H1 (cell line): ENCODE data around the gene RRN3.

Experiments
- CEBPB ChIP-seq: IDR thresholded peaks from 2 replicates; pipeline ENCODE4 v1.6.1; 2012; ENCODE audit warnings: low read depth, low read length
- EGR1 ChIP-seq: IDR thresholded peaks from 2 replicates; pipeline ENCODE4 v1.6.1; 2011; ENCODE audit warnings: low read depth, low read length, borderline replicate concordance
- EP300 ChIP-seq, 2 experiments: IDR thresholded peaks; 1 replicate in 1 of 2; 2 replicates in 1 of 2; pipeline ENCODE4 v1.6.1; 2011 to 2012; ENCODE audit warnings: low read depth in 2 of 2, low read length in 2 of 2, mild to moderate bottlenecking in 2 of 2, borderline replicate concordance in 1 of 2, inconsistent platforms in 1 of 2, moderate library complexity in 1 of 2
- MAFK ChIP-seq: IDR thresholded peaks from 2 replicates; pipeline ENCODE4 v1.6.1; 2012; ENCODE audit warnings: low read depth, mild to moderate bottlenecking, improper control_type of control experiment, low read length
- TAF1 ChIP-seq: IDR thresholded peaks from 2 replicates; pipeline ENCODE4 v1.6.1; 2011; ENCODE audit warnings: mild to moderate bottlenecking, low read depth, low read length
- TF ChIP-seq, protein P1 (sequence below): IDR thresholded peaks from 2 replicates; pipeline ENCODE4 v1.6.1; 2012; ENCODE audit warnings: inconsistent platforms
- TF ChIP-seq, protein P2 (sequence below), 3 experiments: IDR thresholded peaks; 1 replicate in 2 of 3; 2 replicates in 1 of 3; pipeline versions ENCODE4 v1.5.1 to v1.6.1; 2011; ENCODE audit warnings: low read length in 3 of 3, mild to moderate bottlenecking in 3 of 3, inconsistent platforms in 2 of 3, low read depth in 1 of 3, moderate library complexity in 1 of 3; ENCODE audit not compliant: insufficient read depth in 1 of 3; ENCODE audit errors: control extremely low read depth in 1 of 3

DNA sequence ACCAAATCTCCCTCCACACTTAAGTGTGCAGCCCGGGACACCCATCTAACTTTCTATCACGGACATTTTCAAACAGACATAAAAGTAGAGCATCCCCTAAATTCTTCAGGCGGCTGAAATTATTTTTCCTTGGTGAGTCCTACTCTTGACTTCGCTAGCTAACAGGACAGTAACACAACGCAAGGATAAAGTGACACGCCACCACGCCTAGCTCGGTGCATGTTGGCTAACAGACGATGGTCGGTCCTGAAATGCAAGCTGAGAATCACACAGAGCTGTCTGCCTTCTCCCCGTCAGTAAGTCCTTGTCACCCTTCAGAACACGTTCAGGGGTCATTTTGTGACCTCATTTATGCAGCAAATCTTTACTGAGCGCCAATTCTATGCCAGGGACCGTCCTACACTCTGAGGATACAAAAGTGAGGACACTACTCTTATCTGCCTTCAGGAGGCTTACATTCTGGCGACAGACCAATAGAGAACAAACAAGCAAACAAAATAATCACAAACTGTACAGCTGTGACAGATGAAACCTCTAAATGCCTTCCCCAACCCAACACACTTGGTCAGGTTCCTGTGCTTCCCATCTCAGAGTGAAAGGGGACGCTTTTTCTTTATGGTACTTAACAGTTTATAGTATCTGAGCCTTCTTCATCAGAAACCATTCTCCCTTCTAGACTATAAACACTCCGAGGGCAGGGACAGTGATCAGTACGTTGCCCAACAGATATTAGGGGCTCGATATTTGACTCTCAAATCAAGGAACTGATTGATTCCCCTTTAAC, 39.5 kb downstream of the RRN3 start:
- TF ChIP-seq, protein P1, sequence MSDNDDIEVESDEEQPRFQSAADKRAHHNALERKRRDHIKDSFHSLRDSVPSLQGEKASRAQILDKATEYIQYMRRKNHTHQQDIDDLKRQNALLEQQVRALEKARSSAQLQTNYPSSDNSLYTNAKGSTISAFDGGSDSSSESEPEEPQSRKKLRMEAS: no peak
- no peak for TF ChIP-seq TAF1
- no peak for TF ChIP-seq EGR1
- no peak for TF ChIP-seq MAFK
- no peak for TF ChIP-seq CEBPB
- TF ChIP-seq EP300 (IDR thresholded peaks at IDR 0.05; ENCODE audit: borderline replicate concordance in 1 of 2, low read depth in 2 of 2, low read length in 2 of 2): no peak
- TF ChIP-seq, protein P2, sequence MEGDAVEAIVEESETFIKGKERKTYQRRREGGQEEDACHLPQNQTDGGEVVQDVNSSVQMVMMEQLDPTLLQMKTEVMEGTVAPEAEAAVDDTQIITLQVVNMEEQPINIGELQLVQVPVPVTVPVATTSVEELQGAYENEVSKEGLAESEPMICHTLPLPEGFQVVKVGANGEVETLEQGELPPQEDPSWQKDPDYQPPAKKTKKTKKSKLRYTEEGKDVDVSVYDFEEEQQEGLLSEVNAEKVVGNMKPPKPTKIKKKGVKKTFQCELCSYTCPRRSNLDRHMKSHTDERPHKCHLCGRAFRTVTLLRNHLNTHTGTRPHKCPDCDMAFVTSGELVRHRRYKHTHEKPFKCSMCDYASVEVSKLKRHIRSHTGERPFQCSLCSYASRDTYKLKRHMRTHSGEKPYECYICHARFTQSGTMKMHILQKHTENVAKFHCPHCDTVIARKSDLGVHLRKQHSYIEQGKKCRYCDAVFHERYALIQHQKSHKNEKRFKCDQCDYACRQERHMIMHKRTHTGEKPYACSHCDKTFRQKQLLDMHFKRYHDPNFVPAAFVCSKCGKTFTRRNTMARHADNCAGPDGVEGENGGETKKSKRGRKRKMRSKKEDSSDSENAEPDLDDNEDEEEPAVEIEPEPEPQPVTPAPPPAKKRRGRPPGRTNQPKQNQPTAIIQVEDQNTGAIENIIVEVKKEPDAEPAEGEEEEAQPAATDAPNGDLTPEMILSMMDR (IDR thresholded peaks at IDR 0.05; ENCODE audit: control extremely low read depth in 1 of 3, insufficient read depth in 1 of 3, low read depth in 1 of 3, low read length in 3 of 3): no peak
